Stimulated activated CD4-positive, alpha-beta T cell treated with anti-CD3 and anti-CD28 coated beads, TNF-alpha, amount 100 ng/mL, for 1 hour (primary cell): ENCODE measurements around the gene ADSS1.

Experiments used
- DNase-seq, 3 donors: peaks; one replicate each; pipeline ENCODE4 v3.0.0-alpha.2; 2020; ENCODE audit warnings: low read depth in 3 of 3, low spot score in 1 of 3

Gene ADSS1

DNA sequence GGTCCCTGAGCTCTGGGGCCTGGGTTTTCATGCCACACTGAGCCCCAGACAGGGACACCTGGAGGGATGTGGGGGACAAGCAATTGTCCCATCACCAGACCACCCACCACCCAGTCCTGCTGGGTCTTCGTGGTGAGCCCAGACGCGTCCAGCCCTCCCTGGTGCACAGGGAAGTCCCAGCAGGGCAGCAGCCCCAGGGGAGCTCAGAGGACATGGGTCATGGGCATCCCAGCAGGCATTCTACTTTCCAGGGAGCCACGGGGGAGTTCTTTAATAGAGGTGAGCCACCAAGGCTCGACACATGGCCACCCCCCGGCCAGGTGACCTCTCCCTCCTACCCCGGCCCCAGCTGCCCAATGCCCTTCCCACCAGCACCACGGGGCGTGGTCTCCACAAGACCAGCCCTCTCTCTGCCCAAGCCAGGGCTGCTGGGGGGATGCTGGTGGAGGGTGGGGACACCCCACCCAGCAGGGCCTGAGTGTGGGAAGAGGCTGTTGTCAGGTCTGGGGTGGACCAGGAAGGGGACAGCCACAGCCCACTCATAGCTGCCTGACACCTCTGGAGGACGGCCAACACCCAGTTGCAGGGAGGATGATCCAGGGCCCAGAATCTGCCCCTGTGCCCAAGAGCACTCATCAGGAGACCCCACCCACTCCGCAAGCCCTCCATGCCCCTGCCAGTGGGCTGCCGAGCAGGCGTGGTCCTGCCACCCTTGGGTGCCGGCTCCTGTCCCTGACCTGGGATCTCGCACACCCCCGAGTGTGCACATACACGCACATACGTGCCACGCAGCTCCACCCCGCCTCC is 57.4 kb downstream of the ADSS1 start:
- DNase-seq: no peak

DNA sequence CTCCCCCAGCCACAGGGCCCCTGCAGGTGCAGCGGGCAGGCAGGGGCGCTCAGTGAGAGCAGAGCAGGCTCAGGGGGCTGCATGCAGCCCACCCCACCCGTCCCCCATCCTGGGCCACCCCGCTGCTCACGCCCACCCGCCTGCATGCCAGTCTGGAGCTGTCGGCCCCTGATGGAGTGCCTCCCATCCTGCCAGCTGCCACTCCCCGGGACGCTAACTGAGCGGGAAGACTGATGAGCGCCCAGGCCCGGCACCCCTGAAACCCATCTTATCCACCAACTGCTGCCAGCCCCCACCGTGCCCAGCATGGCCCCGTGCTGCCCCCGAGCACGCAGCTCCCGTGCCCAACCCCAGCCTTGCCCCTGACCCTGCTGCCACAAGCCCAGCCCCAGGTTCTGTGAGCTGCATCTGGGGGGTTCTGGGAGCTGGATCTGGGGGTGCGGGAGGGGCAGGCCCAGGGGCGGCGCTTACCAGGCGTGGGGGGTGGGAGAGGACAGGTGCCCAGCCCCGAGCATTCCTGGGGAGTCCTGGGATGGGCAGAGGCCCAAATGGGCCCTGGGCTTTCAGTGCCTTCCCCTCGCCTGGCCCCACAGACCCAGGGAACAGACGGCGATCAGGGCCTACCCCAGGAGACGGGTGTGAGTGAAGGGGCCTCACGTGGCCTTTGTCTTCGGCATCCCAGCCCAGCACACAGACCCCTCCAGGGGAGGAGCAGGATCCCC is 58.2 kb downstream of the ADSS1 start:
- DNase-seq: no peak

DNA sequence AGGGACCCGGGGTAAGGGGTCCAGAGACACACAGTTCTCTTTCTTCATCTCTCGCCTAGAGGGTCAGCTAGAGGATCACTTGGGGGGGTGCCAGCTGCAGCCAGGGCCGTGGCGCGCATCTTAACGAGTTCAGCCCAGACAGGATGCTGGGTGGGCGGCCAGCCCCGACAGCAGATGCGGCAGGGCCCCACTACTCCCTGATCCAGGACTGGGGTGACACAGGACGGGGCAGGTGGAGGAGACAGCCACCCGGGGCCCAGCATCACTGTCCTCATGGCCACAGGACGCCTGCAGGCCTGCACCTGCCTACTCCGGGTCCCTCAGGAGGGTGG is 58.7 kb downstream of the ADSS1 start:
- no peak for DNase-seq

DNA sequence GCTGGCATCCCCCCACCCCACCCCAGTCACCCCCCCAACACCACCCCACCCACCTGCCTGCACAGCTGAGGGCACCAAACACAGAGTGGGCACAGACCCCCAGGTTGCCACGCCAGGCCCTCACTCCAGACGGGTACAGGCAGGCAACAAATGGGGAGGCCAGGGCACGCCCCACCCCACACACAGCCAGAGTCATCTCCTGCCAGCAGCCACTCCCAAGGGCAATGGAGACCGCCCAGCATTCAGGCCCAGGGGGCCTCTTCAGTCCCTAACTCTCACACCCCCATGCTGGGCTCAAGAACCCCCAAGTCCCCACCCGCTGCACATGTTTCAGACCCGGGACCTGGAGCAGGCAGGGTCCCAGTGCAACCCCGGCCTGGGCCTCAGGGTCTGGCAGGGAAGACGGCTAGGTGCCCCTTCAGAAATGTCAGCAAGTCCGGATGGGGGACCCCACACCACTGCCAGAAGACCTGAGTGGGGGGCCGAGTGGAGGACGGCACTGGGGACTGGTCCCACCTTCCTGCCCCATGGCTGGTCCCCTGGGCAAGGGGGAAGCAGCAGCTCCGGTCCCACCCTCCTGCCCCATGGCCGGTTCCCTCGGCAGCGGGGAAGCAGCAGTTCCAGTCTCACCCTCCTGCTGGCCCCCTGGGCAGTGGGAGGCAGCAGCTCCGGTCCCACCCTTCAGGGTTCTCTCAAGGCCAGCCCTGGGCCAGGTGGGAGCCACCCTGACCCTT is 59.6 kb downstream of the ADSS1 start:
- no peak for DNase-seq

DNA sequence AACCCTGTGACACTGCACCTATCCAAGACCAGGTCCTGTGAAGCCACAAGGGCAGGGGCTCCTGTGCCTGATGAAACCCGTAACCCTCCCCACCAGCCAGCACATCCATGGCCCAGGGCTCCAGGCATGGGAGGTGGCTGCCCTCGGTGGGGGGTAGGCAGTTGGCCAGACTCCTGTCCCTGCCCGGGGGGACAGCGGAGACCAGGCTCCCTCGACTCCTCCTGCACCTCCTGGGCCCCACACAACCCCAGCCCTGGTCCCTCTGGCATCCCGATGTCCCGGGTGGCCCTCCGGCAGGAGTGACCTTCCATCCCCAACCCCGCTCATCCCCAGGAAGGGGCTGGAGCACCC is 60.2 kb downstream of the ADSS1 start:
- DNase-seq: no peak

DNA sequence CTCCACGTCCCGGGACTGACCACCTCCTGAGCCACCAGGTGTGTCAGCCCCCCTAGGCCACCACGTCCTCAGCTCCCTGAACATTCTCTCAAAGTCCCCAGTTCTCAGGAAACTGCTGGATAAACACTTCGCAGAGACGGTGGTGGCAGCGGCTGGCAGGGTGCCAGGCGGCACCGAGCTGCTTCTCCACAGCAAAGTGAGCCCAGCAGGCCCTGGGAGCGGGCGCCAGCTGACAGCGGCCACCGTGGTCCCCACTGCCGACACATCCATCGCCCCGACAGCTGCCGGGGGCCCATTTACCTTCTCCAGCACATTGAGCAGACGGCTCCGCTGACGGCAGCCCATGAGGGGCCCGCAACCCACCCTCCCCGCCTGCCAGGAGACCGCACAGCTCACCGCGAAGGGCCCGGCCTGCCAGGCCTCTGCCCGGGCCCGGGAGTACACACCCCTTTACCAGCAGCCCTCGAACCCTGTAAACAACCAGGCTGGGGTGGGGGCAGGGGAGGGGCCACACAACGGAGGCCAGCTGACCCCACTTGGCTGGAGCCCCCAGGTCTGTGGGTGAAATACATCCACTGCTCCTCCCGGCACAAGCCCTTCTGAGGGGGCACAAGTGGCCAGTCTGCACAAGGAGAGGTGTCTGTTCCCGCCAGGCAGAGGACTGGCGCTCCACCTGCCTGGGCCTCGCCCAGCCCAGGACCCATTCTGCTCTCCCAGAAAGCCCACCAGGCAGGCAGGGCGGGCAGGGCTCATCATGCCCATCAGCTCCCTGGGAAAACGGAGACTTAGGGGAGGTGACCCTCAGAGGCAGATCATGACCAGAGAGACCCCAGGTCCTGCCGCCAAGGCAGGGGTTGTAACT is 61.0 kb downstream of the ADSS1 start:
- DNase-seq: no peak

DNA sequence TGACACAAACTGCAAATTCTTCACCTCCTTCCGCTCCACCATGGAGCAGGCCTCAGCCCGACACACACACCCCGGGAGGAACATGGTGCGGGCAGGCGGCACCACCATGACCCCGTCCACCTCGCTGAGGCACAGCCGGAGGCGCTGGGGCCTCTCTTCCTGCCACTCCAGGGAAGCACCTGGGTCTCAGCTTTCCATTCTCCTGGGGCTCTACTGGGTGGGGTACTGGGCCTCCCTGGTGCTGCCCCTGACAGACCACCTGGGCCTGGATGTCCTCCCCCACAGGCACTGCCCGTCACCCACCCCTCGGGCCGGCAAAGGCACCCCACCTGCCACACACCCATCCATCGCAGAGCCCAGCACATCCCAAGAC is 61.7 kb downstream of the ADSS1 start:
- DNase-seq: no peak

DNA sequence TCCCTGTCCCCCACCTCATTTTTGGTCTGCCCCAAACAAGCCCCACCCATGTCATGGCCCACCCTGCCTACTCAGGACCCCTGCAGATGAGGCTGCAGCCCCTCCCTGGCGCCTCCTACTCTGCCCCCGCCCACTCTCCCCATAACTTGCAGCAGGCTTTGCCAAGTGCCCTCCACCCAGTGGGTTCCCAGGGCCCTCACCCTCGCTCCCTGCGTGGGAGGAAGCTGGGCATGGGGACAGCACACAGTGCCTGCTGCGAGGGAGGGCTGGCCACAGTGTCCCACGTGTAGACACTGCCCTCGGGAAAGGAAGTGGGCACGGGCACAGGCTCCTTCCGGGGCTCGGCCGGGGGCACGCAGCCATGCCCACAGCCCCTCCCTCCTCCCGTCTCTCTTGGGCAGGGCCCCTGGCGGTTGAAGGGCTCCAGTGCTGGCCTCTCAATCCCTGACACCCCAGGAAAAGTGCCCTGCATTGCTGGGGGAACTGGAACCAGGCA is 62.1 kb downstream of the ADSS1 start:
- DNase-seq: no peak

DNA sequence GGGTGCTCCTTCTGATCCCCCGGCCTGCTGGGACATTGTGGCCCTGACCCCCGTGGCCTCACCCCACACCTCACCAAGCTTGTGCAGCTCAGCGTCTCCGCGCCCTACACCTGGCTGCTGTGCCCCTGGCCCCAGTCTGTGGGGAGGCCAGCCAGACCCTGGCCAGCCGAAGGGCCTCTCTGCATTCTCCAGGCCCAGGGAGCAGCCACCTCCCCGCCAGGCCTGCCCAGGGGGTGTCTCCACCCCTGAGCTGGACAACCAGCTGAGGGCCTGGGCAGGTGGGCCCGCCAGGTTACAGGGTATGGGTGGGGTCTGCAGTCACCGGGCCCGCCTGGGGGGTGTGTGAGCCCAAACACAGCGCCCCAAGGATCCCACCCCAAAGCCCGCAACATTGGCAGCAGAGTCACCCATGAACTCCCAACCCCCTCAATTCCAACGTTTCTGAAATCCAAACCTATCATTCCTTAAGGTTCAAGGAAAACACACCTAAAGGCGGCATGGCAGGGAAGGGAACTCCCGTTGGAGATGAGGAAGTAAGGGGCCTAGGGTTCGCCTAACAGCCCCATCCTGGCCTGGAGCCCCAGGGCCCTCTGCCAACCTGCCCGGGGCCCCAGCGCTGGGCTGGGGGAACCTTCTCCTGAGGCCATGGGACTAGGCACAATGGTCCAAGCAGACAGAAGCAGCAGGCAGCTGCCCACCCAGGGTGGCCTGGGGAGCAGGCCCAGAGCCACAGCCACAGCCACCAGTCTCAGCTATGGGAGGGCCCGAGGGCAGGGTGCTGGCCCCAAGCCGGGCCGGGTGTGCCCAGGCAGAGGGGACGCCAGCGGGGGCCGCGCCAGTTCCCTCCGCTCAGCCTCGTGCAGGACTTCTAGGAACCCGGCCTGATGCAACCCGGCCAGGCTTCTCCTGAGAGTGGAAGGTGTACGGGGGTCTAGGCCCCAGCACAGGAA is 63.0 kb downstream of the ADSS1 start:
- DNase-seq: no peak

DNA sequence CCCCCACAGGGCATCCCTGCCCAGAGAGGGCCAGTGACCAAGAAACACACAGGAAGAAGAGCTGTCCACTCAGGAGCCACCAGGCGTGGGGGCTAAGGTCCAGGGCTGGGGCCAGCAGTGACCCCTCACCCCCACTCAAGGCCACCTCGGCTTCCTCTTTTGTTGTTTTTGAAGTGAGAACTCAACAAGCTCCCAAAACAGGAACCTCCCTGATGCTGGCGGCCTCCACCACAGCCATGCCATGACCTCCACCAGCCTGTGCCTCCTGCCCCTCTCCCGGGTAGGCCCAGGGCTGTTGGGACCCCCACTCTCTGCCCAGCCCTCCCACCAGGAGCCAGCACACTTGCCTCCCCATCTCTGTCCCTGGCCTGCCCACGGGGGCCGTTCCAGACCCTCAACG is 63.7 kb downstream of the ADSS1 start:
- DNase-seq: no peak

DNA sequence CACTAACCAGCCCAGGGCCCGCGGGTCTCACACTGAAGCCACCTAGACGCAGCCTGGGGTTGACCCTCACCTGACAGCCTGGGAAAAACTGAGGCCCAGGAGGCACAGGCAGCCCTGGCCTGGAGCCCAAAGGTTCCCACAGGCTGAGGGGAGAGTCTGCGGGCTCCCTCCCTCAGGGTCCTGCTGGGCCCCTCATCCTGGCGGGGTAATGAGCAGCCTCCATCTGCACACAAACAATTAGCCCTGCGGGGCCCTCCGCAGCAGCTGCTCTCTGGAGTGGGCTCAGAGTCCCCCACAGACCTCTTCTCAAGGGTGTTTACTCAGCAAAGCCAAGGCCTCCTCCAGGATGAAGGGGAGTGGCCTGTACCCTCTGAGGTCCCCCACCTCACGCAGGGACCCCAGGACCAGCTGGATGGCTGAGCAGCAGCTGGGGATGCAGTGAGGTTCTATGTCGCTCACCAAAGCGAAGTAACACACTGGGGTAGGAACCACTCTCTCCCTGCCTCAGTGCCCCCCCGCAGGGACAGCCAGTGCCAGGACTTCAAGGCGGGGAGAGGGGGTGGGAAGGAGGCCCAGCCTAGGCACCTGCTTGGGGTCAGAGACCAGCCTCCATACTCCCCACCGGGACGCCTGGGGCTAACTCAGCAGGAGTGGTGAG is 64.3 kb downstream of the ADSS1 start:
- no peak for DNase-seq

DNA sequence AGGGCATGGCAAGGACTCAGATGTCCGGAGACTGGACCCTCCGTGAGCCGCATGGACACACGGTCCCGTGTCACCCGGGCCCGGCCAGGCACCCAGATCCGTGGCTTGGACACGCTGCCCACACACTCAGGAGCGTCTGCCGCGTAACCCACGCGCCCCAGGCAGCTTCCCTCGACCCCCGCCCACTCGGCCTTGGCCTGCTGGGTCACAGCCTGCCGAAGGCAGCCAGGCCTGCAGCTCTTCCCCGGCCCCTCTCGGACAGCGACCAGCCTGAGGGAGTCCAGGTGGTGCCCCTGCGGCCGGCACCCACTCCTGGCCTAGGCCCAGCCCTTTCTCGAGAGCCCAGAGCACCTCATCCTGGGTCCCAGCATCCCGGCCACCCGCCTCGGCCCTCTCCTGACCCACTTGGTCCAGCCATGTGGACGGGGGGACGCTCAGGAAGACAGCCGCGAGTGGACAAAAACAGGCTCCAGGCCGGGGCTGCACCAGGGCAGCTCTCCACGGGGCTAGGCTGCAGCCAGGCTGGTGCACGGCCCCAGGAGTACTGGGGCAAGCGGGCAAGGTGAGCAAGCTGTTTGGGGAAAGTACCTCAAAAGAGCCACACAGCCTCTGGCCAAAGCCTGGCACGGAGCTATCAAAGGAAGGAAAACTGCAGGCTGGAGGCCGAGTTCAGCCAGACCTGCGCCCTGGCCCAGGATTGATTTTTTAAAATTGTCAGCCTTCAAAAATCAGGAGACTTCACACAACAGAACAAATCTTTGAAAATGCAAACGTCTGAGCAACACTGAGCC is 65.0 kb downstream of the ADSS1 start:
- no peak for DNase-seq

DNA sequence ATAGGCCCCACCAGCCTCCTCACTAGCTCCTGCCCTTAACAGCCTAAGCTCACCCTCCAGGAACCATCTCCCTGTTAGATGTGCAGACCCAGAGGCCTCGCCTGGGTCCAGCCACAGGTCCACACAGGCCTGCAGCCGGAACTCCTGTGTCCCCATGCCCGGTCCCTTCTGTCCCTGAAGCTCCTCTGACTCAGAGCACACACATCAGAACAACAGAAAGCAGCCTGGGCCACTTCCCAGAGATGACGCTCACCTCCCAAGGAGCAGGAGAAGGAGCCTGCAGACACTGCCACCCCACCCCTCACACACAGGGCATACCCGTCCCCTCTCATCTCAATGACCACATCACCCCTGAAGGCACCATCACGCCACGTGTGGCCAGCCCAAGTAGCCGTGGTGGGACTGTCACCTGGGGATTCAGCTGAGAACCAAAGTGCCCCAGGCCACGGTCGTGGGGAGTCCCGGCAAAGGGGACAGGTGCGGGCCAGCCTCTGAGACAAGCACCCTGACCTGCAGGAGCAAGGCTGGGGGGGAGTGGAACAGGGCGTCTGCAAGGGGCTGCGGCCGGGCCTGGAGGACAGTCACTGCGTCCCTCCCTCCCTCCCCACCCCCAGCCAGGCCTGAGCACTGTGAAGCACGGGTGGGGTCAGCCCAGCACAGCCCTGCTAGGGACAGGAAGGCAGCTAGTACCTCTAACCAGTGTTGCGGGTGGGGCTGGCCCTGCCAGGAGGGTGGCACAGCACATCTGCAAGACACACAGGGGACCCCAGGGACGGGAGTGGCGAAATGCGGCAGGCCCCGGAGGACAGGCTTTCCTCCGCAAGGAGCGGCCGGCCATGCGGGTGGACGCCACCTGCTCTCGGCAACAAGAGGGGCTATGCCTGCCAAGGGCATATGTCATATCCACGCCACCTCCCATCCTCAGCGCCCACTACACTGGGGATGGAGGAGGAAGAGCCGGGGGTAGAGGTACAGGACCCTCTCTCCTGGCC is 66.0 kb downstream of the ADSS1 start:
- no peak for DNase-seq

DNA sequence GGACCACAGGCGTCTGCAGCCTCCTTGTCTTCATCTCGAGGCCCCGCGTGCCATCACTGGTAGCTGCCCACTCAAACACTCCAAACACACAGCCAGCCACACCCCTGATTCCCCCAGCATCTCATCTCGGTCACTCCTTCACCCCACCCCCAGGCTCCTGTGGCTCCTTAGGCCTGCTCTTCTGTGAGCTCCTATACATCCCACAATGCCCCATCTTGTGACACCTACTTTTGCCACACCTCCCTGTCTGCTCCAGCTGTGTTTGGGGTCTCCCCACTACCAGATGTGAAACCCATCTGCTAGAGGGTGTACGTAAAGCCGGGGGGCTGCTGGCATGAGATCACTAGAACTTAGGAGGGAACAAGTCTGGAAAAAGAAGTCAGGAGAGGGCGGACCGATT is 67.4 kb downstream of the ADSS1 start:
- DNase-seq: no peak

DNA sequence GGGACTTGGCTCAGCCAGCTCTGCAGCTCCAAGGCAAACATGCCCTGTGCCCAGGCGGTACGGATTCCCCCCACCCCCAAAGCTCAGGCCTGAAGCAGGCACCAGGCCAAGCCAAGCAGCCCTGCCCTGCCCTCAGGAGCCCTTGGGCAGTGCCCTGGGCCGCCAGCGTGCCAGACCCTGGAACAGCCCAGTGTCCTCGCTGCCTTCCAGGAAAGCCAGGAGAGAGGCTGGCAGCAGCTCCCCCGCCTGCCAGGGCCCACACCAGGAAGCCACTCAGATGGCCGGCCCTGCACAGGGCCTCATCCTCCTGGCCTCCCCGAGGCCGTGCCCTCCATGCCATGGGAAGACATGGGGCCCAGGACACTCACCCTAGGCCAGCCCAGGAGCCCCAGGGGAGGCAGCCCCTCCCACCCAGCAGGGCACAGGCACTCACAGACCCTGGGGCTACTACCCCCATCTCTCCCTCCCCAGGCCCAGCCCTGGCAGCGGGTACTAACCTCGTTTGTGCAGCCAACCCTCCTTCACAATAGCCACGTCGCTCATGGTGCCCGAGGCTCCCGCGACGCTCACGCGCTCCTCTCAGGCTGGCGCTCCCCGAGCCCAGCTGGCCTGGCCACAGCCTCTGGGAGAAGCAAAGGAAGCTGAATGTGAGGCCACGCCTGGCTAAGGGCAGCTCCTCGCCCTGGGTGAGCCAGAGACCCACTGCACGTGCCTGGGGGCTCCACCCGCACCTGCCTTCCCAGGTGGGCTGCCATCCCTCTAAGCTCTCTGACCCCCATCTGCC is 68.3 kb downstream of the ADSS1 start:
- DNase-seq: no peak

DNA sequence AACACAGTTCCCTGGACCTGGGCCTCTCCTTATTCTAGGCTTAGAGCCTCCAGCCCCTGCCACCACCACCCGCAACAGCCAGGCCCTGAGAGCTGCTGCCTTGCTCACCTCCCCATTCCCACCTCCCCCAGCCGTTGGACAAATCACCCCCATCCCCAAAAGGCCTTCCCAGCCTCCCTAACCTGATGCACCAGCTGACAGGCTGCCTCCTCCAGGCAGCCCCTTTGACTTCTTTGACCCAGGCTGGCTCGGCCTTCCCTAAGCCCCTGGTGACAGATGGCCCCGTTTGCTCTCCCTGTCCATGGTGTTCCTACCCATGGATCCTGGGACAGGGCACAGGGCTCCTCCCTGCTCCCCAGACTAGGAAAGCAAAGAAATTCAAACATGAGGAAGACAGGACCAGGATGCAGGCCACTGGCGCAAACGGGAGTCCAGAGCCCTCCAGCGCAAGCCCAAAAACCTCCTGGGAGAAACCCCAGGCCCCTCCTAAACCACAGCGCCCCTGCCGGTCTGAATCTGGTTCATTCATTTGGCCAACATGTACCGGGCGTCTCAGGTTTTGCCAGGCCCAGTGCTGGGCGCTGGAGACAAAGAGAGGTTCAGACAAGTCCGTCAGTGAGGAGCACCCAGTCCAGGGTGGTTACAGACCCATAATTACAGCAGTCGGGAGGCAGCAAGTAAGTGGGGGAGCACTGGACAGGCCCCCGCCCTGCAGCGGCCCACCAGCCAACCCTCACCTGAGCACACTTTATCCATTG is 69.1 kb downstream of the ADSS1 start:
- DNase-seq: no peak
